ENCODE results near the gene FBF1. TPM values are rescaled to one million over a fixed set of nuclear protein-coding genes. Genes with fewer than 3 reads are reported as not detected.

The FBF1 gene
- total and polyA plus RNA-seq, 9 of the 15 experiments (the other 6 are each of a cell fraction or from before 2014, with no cell fraction given), result 0.46 to 14.9 (median 7.5) TPM

- TF ChIP-seq ZNF592 (IDR thresholded peaks at IDR 0.05), result 0 out of 2 replicates have a peak, but pooled peaks have one; percentile 23
- TF ChIP-seq MTF1 (CRISPR knock-in tag; IDR thresholded peaks at IDR 0.05; ENCODE audit: borderline replicate concordance), result no peak
- TF ChIP-seq FIP1L1 (IDR thresholded peaks at IDR 0.05; ENCODE audit: low read depth, low read length, poor library complexity, severe bottlenecking), result no peak
- no peak for TF ChIP-seq CEBPG (CRISPR knock-in tag; IDR thresholded peaks at IDR 0.05)
- peak; percentile 7 to 42; a peak in 1 of 4 replicates for TF ChIP-seq CEBPG (tag; conservative IDR thresholded peaks at IDR 0.05 in 1 of 2, IDR thresholded peaks at IDR 0.05 in 1 of 2)
- no peak; the same call in 1 of the 2 replicates for TF ChIP-seq MTA2 (IDR thresholded peaks at IDR 0.05; ENCODE audit: low read depth)
- TF ChIP-seq ETV5 (CRISPR knock-in tag; IDR thresholded peaks at IDR 0.05; ENCODE audit: low read depth), result no peak
- no peak for TF ChIP-seq BHLHE40 (IDR thresholded peaks at IDR 0.05; ENCODE audit: low read length)
- peak; percentile 51; the same call in 1 of the 2 replicates for TF ChIP-seq EP400 (IDR thresholded peaks at IDR 0.05)
- no peak for TF ChIP-seq HES1 (IDR thresholded peaks at IDR 0.05; ENCODE audit: low read depth)
- peak; percentile 46; the same call in 1 of the 2 replicates for TF ChIP-seq ZNF766 (CRISPR knock-in tag; conservative IDR thresholded peaks at IDR 0.05)
- peak; percentile 43; the same call in 1 of the 2 replicates for TF ChIP-seq POLR2AphosphoS5 (IDR thresholded peaks at IDR 0.05; ENCODE audit: control insufficient read depth, insufficient read depth, low read depth, low read length)
- TF ChIP-seq ATF7 (IDR thresholded peaks at IDR 0.05), result peak; percentile 59
- no peak for TF ChIP-seq ZNF384 (IDR thresholded peaks at IDR 0.05; ENCODE audit: low read depth, low read length)
- TF ChIP-seq TCF3 (CRISPR knock-in tag; IDR thresholded peaks at IDR 0.05), result peak; percentile 64
- no peak for TF ChIP-seq STAT5A (IDR thresholded peaks at IDR 0.05; ENCODE audit: borderline replicate concordance, low read length)
- no peak for TF ChIP-seq PURB (CRISPR knock-in tag; IDR thresholded peaks at IDR 0.05; ENCODE audit: low read depth)
- TF ChIP-seq FOSL1 (tag; conservative IDR thresholded peaks at IDR 0.05), result 0 out of 2 replicates have a peak, but pooled peaks have one; percentile 20
- no peak for TF ChIP-seq BDP1 (IDR thresholded peaks at IDR 0.05; ENCODE audit: insufficient read depth, insufficient read length)
These were observed 35.5 kb upstream of the FBF1 start (continued) for GRCh38 chr17:75976175-75976848.
